ENCODE data around the gene DGKI. TPM values are rescaled to one million over a fixed set of nuclear protein-coding genes. Genes with fewer than 3 reads are reported as not detected.
A peak's percentile ranks its signal among the peaks of the same experiment; 100 is the strongest.
"Not testable (repeated sequence)": the region's sequence is repeated elsewhere in the genome, so short reads cannot be mapped to it uniquely, and the experiment has no call there.

Gene DGKI
- polyA plus RNA-seq, 12 donors = 0.23 to 1.9 (median 0.84) TPM; not detected in 2

GRCh38 chr7:137476937-137477336 lies 369.8 kb downstream of the DGKI start:
- DNase-seq = no peak

- DNase-seq = no peak
These were observed 370.8 kb downstream of the DGKI start for GRCh38 chr7:137475966-137476365.

GRCh38 chr7:137474540-137475026 lies 372.2 kb downstream of the DGKI start:
- no peak for DNase-seq

- DNase-seq = no peak
These were observed 375.6 kb downstream of the DGKI start for GRCh38 chr7:137471128-137471527.

GRCh38 chr7:137469858-137470257 lies 376.9 kb downstream of the DGKI start:
- DNase-seq = no peak

GRCh38 chr7:137469191-137469811 lies 377.5 kb downstream of the DGKI start:
- DNase-seq = no peak

- no peak for DNase-seq
These were observed 383.9 kb downstream of the DGKI start for GRCh38 chr7:137462847-137463246.

GRCh38 chr7:137462074-137462715 lies 384.6 kb downstream of the DGKI start:
- DNase-seq = no peak

- DNase-seq = no peak
These were observed 388.4 kb downstream of the DGKI start for GRCh38 chr7:137458399-137458798.

GRCh38 chr7:137454767-137455166 lies 392.0 kb downstream of the DGKI start:
- no peak for DNase-seq

GRCh38 chr7:137454246-137454724 lies 392.5 kb downstream of the DGKI start:
- peak; percentile 66 for DNase-seq

- no peak for DNase-seq
These were observed 393.4 kb downstream of the DGKI start for GRCh38 chr7:137453356-137453755.

GRCh38 chr7:137449016-137449415 lies 397.8 kb downstream of the DGKI start:
- DNase-seq = no peak

- DNase-seq = not testable (repeated sequence)
These were observed 398.2 kb downstream of the DGKI start for GRCh38 chr7:137448572-137448971.

GRCh38 chr7:137446025-137446424 lies 400.7 kb downstream of the DGKI start:
- peak; percentile 88 for DNase-seq

GRCh38 chr7:137445268-137445667 lies 401.5 kb downstream of the DGKI start:
- DNase-seq = no peak

- no peak for DNase-seq
These were observed 403.2 kb downstream of the DGKI start for GRCh38 chr7:137443616-137444015.

GRCh38 chr7:137441451-137441850 lies 405.3 kb downstream of the DGKI start:
- DNase-seq = no peak

- no peak for DNase-seq
These were observed 406.6 kb downstream of the DGKI start for GRCh38 chr7:137439829-137440825.

- DNase-seq = no peak
These were observed 411.8 kb downstream of the DGKI start for GRCh38 chr7:137434946-137435345.

- no peak for DNase-seq
These were observed 412.2 kb downstream of the DGKI start for GRCh38 chr7:137434530-137434929.

GRCh38 chr7:137423321-137423720 lies 423.5 kb downstream of the DGKI start:
- no peak for DNase-seq
